DND-41 (cell line): ENCODE measurements around the gene VAV2.

Experiments used
- EZH2 ChIP-seq: IDR thresholded peaks from 3 replicates; pipeline ENCODE4 v1.6.1; 2012; ENCODE audit warnings: borderline replicate concordance, low read depth, mild to moderate bottlenecking, moderate library complexity, low read length, inconsistent platforms; ENCODE audit not compliant: severe bottlenecking
- TF ChIP-seq, protein P1 (sequence below): IDR thresholded peaks from 2 replicates; pipeline ENCODE4 v1.5.1; 2012; ENCODE audit warnings: borderline replicate concordance, low read length, moderate library complexity, mild to moderate bottlenecking; ENCODE audit not compliant: poor library complexity, severe bottlenecking; ENCODE audit errors: extremely low read depth

DNA sequence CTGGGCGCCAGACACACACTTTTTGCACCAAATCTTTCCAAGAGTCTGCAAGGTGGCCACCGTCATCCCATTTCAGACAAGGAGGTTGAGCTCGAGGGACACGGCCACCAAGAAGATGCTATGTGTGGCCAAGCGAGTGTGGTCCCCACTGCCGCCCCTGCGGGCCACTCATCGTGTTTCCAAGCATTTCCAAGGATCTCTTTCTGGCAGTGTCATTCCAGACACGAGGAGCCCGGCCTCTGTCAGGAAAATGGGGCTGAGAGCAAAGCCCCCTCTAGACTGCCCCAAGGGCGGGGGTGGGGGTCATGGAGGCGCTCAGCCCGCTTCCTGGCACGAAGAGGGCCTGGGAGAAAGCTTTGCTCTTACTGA, 10.6 kb downstream of the VAV2 start:
- TF ChIP-seq, protein P1, sequence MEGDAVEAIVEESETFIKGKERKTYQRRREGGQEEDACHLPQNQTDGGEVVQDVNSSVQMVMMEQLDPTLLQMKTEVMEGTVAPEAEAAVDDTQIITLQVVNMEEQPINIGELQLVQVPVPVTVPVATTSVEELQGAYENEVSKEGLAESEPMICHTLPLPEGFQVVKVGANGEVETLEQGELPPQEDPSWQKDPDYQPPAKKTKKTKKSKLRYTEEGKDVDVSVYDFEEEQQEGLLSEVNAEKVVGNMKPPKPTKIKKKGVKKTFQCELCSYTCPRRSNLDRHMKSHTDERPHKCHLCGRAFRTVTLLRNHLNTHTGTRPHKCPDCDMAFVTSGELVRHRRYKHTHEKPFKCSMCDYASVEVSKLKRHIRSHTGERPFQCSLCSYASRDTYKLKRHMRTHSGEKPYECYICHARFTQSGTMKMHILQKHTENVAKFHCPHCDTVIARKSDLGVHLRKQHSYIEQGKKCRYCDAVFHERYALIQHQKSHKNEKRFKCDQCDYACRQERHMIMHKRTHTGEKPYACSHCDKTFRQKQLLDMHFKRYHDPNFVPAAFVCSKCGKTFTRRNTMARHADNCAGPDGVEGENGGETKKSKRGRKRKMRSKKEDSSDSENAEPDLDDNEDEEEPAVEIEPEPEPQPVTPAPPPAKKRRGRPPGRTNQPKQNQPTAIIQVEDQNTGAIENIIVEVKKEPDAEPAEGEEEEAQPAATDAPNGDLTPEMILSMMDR, result no peak
- no peak for TF ChIP-seq EZH2
